Heart left ventricle (tissue), 13 donors: ENCODE results near the gene OGT.

ENCODE experiments used
- POLR2A ChIP-seq, 2 donors: fragments of 450-650 bp; IDR thresholded peaks; one replicate each; pipeline ENCODE4 v1.6.1; 2017; ENCODE audit warnings: antibody characterized with exemption in 2 of 2, mild to moderate bottlenecking in 2 of 2, moderate library complexity in 2 of 2
- TF ChIP-seq, protein P1 (sequence below), 12 donors: fragments of 200-600 bp; sonication (generic) in 4 of 12; IDR thresholded peaks; one replicate each; pipeline versions ENCODE4 v1.5.0 to v1.8.0; 2018 to 2022; ENCODE audit warnings: antibody characterized with exemption in 12 of 12, mild to moderate bottlenecking in 5 of 12
- donor health status: ischemic (EF 13 %, LVEDD 7.1; RV severe dilation, severe dysfunction).
- donor health status: DM: no; HTN: yes; CAD: no.
- donor health status: DM: no; HTN: no; CAD: no.
- donor health status: ischemic (EF 25% LVEDD 6.9; RV normal size, moderate dysfunction).
- donor health status: ischemic (EF 25% LVEDD 5.7; RV mildly dilated, moderate dysfunction).
- donor health status: ischemic (EF 35%, LVEDD 5.7; RV mildly dilated, moderate dysfunction).
- donor health status: nonischemic (EF 11% LVEDD 7.7; RV severe dilation, severe dysfunction).
- donor health status: DM: yes; HTN: yes; CAD: no.
- donor health status: PGD.
- donor health status: ischemic (EF 29% LVEDD 5.4; RV normal size, mild dysfunction).
- donor health status: nonischemic (EF 23%, LVEDD 6.1; RV moderate dilation, normal function).

DNA sequence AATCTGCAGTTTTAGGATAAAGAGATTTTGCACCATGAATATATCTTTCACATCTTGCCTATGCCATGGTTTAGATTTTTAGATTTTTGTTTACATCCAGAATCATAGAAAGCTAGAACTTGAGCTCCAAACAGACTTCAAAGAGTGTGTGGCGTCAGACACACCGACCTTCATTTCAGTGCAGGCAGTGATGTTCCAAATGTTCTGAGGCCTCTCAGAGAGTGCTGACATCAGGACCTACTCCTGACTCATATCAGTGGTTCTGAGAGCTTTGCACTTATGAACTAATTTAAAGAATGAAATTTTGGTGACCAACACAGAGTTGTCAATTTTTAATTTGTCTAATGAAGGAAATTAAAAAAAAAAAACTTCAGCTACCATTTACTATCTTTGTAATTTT, 67.1 kb downstream of the OGT start:
- TF ChIP-seq, protein P1, sequence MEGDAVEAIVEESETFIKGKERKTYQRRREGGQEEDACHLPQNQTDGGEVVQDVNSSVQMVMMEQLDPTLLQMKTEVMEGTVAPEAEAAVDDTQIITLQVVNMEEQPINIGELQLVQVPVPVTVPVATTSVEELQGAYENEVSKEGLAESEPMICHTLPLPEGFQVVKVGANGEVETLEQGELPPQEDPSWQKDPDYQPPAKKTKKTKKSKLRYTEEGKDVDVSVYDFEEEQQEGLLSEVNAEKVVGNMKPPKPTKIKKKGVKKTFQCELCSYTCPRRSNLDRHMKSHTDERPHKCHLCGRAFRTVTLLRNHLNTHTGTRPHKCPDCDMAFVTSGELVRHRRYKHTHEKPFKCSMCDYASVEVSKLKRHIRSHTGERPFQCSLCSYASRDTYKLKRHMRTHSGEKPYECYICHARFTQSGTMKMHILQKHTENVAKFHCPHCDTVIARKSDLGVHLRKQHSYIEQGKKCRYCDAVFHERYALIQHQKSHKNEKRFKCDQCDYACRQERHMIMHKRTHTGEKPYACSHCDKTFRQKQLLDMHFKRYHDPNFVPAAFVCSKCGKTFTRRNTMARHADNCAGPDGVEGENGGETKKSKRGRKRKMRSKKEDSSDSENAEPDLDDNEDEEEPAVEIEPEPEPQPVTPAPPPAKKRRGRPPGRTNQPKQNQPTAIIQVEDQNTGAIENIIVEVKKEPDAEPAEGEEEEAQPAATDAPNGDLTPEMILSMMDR (IDR thresholded peaks at IDR 0.05) = no peak
- TF ChIP-seq POLR2A (IDR thresholded peaks at IDR 0.05) = no peak
